PC-3 (cell line): ENCODE data around the gene MVB12B.

Source experiments
- CTCF ChIP-seq: fragments of 300-600 bp; sonication (generic); conservative IDR thresholded peaks from 2 replicates; pipeline ENCODE4 v1.5.1; 2017; ENCODE audit warnings: antibody characterized with exemption, low read depth, mild to moderate bottlenecking, low read length
- EZH2 ChIP-seq: fragments of 300-600 bp; sonication (generic); IDR thresholded peaks from one replicate; pipeline ENCODE4 v1.6.1; 2017; ENCODE audit warnings: antibody characterized with exemption, mild to moderate bottlenecking, low read length; ENCODE audit not compliant: unreplicated experiment
- EZH2phosphoT487 ChIP-seq: fragments of 300-600 bp; sonication (generic); IDR thresholded peaks from 2 replicates; pipeline ENCODE4 v1.6.1; 2018; ENCODE audit warnings: mild to moderate bottlenecking, antibody characterized with exemption, low read length, borderline replicate concordance

GRCh38 chr9:126519660-126520420 is 193.2 kb downstream of the MVB12B start:
- TF ChIP-seq CTCF (no peak), EZH2 (no peak), EZH2phosphoT487 (no peak)
